Endothelial cell of umbilical vein (primary cell): Measurements from ENCODE around the gene MACROD2. TPM values are rescaled to one million over a fixed set of nuclear protein-coding genes. Genes with fewer than 3 reads are reported as not detected.

Experiments
- BruUV-seq: library from RNA; stranded (reverse); fragments of 400-500 nt; replicated peaks from 2 replicates; lab custom pipeline; 2021; lab: Mats Ljungman, UMichigan
- CTCF ChIA-PET: fragments of 300-600, 350-600 bp; sonication (Branson Sonifier 250); formaldehyde crosslinking; loops from one replicate; lab custom pipeline; 2021; ENCODE audit warnings: antibody characterized with exemption, inconsistent platforms; lab: Charles Lee
- POLR2A ChIA-PET: fragments of 300-600, 350-600 bp; sonication (Branson Sonifier 250); formaldehyde crosslinking; loops from one replicate; lab custom pipeline; 2021; ENCODE audit warnings: antibody characterized with exemption, inconsistent platforms; lab: Charles Lee
- DNase-seq: peaks from one replicate; pipeline ENCODE4 v3.0.0-alpha.2; 2011; ENCODE audit warnings: low read depth, low spot score
- FAIRE-seq: peaks from 2 replicates; lab custom pipeline; 2011; peaks lifted over from hg19 to GRCh38; lab: Jason Lieb, UNC
- H2AFZ ChIP-seq: 2 replicates; pipeline ENCODE4 v1.6.0; 2012; ENCODE audit warnings: low read depth, low read length, control low read depth, inconsistent platforms
- H3K27ac ChIP-seq: 2 replicates; pipeline ENCODE4 v1.5.1; 2011; ENCODE audit warnings: low read depth, mild to moderate bottlenecking, control low read depth, low read length, moderate library complexity; ENCODE audit not compliant: insufficient read depth
- H3K27me3 ChIP-seq, 2 experiments: 2 replicates each; pipeline versions ENCODE4 v1.6.0 to v1.6.1; 2011; ENCODE audit warnings: low read length in 2 of 2, mixed read lengths in 1 of 2; ENCODE audit not compliant: control insufficient read depth in 2 of 2, insufficient read depth in 2 of 2
- H3K36me3 ChIP-seq, 2 experiments: 2 replicates in 1 of 2; 3 replicates in 1 of 2; pipeline ENCODE4 v1.5.1; 2011; ENCODE audit warnings: low read length in 2 of 2, mild to moderate bottlenecking in 1 of 2, moderate library complexity in 1 of 2; ENCODE audit not compliant: control insufficient read depth in 2 of 2, insufficient read depth in 2 of 2; ENCODE audit errors: extremely low read depth in 1 of 2
- H3K4me1 ChIP-seq: 3 replicates; pipeline ENCODE4 v1.5.1; 2011; ENCODE audit warnings: mild to moderate bottlenecking, low read length; ENCODE audit not compliant: control insufficient read depth, insufficient read depth; ENCODE audit errors: extremely low read depth
- H3K4me2 ChIP-seq: 2 replicates; pipeline ENCODE4 v1.6.1; 2011; ENCODE audit warnings: low read length, control low read depth, mixed read lengths; ENCODE audit not compliant: insufficient read depth
- H3K4me3 ChIP-seq, 3 experiments: fragments of 200-600 bp in 1 of 3; sonication (generic), shearing (Covaris generic) in 1 of 3; replicated peaks in 1 of 3; 2 replicates each; pipeline ENCODE4 v1.5.1; 2011 to 2016; ENCODE audit warnings: control low read depth in 3 of 3, low read length in 3 of 3, mild to moderate bottlenecking in 2 of 3, inconsistent platforms in 1 of 3, low read depth in 1 of 3, moderate library complexity in 1 of 3; ENCODE audit not compliant: insufficient read depth in 1 of 3
- H3K79me2 ChIP-seq: 2 replicates; pipeline ENCODE4 v1.6.0; 2012; ENCODE audit warnings: low read length, inconsistent platforms; ENCODE audit not compliant: control insufficient read depth, insufficient read depth
- H3K9ac ChIP-seq: replicated peaks from 2 replicates; pipeline ENCODE3; 2011; ENCODE audit warnings: low read length, control low read depth; ENCODE audit not compliant: insufficient read depth; ENCODE audit errors: extremely low read depth
- H3K9me1 ChIP-seq: replicated peaks from 3 replicates; pipeline ENCODE4 v1.6.0; 2011; ENCODE audit warnings: mild to moderate bottlenecking, low read length; ENCODE audit not compliant: control insufficient read depth, insufficient read depth; ENCODE audit errors: extremely low read depth
- H3K9me3 ChIP-seq: replicated peaks from 2 replicates; pipeline ENCODE4 v1.5.1; 2012; ENCODE audit warnings: low read length, inconsistent platforms; ENCODE audit not compliant: control insufficient read depth, insufficient read depth
- H4K20me1 ChIP-seq: replicated peaks from 2 replicates; pipeline ENCODE3; 2011; ENCODE audit warnings: mild to moderate bottlenecking, low read length; ENCODE audit not compliant: control insufficient read depth, insufficient read depth; ENCODE audit errors: extremely low read depth
- CTCF ChIP-seq, 2 donors: IDR thresholded peaks; 1 replicate in 1 of 2; 2 replicates in 1 of 2; pipeline ENCODE4 v1.5.1; 2011; ENCODE audit warnings: low read length in 2 of 2, mild to moderate bottlenecking in 2 of 2, moderate library complexity in 2 of 2, control low read depth in 1 of 2, inconsistent platforms in 1 of 2, low read depth in 1 of 2; ENCODE audit not compliant: insufficient read depth in 1 of 2; ENCODE audit errors: extremely low read depth in 1 of 2
- EZH2 ChIP-seq: IDR thresholded peaks from 2 replicates; pipeline ENCODE4 v1.6.1; 2012; ENCODE audit warnings: borderline replicate concordance, low read depth, mild to moderate bottlenecking, moderate library complexity, low read length, inconsistent platforms; ENCODE audit not compliant: severe bottlenecking
- FOS ChIP-seq: IDR thresholded peaks from 2 replicates; pipeline ENCODE4 v1.6.1; 2011; ENCODE audit warnings: mild to moderate bottlenecking, low read length, moderate library complexity, borderline replicate concordance; ENCODE audit not compliant: insufficient read depth
- GATA2 ChIP-seq: IDR thresholded peaks from 2 replicates; pipeline ENCODE4 v1.7.0; 2011; ENCODE audit warnings: low read depth, mild to moderate bottlenecking, moderate library complexity, mixed read lengths, low read length; ENCODE audit not compliant: insufficient read length, insufficient read depth
- JUN ChIP-seq: IDR thresholded peaks from 2 replicates; pipeline ENCODE4 v1.6.1; 2011; ENCODE audit warnings: borderline replicate concordance, low read depth; ENCODE audit not compliant: insufficient read length, insufficient read depth
- MAX ChIP-seq: IDR thresholded peaks from 2 replicates; pipeline ENCODE4 v1.6.1; 2011; ENCODE audit not compliant: insufficient read depth, insufficient read length
- MYC ChIP-seq: IDR thresholded peaks from one replicate; pipeline ENCODE4 v1.6.1; 2011; ENCODE audit warnings: mild to moderate bottlenecking, low read depth, low read length
- POLR2A ChIP-seq: IDR thresholded peaks from 2 replicates; pipeline ENCODE4 v1.6.1; 2012; ENCODE audit warnings: low read depth, mild to moderate bottlenecking, control low read depth, low read length
- POLR2AphosphoS5 ChIP-seq: IDR thresholded peaks from 2 replicates; pipeline ENCODE4 v1.6.1; 2012; ENCODE audit warnings: low read depth, mild to moderate bottlenecking, control low read depth, low read length, moderate library complexity; ENCODE audit not compliant: insufficient read depth
- dilution Hi-C: fragments of 300-500 bp; cut with MboI; formaldehyde crosslinking; loops from one replicate; pipeline ENCODE4 v1.15.0; 2019; ENCODE audit warnings: low sequenced_read_pairs; ENCODE audit not compliant: extremely low pct_ligation_motif_present
- intact Hi-C: fragments of 100-400 bp; cut with micrococcal nuclease; formaldehyde crosslinking; loops from one replicate; pipeline ENCODE4 v1.10.0; 2022
- polyA plus RNA-seq, 4 experiments: library from polyadenylated mRNA; depleted of rRNA in 3 of 4; stranded (reverse) in 3 of 4; unstranded in 1 of 4; fragments of >200 nt; gene quantifications; 2 replicates each; pipeline versions ENCODE4 v1.2.1 to v1.2.3, GENCODE V29; 2011 to 2012; ENCODE audit warnings: missing spikeins in 1 of 4
- total RNA-seq: library from RNA; stranded (reverse); gene quantifications from 2 replicates; pipeline ENCODE4 v1.2.3, GENCODE V29; 2021

MACROD2 gene
- total and polyA plus RNA-seq, 2 donors (not counting 3 experiments of a cell fraction or from before 2014, with no cell fraction given): 0.11 to 0.73 TPM

GRCh38 chr20:14295770-14296309 lies 300.5 kb downstream of the MACROD2 start:
- Histone ChIP-seq H3K27ac (no peak overlapping the region), H3K4me3 (no peak overlapping the region), H3K36me3 (no peaks in the 10 kb centered on the region), H4K20me1 (no peaks in the 10 kb centered on the region), H3K4me1 (no peaks in the 10 kb centered on the region), H2AFZ (no peak overlapping the region), H3K9me1 (no peaks in the 10 kb centered on the region), H3K9ac (no peak overlapping the region), H3K9me3 (no peaks in the 10 kb centered on the region), H3K27me3 (no peaks in the 10 kb centered on the region), H3K79me2 (no peaks in the 10 kb centered on the region), H3K4me2 (no peak overlapping the region)
- TF ChIP-seq POLR2AphosphoS5: no peak
- TF ChIP-seq POLR2A: no peak
- no peak for TF ChIP-seq MYC
- no peak for TF ChIP-seq GATA2
- TF ChIP-seq MAX: no peak
- no peak for TF ChIP-seq FOS
- no peak for TF ChIP-seq JUN
- TF ChIP-seq EZH2: no peak
- TF ChIP-seq CTCF (IDR thresholded peaks at IDR 0.05; ENCODE audit: extremely low read depth in 1 of 2, insufficient read depth in 1 of 2, low read depth in 1 of 2, low read length in 2 of 2): no peak
- dilution Hi-C loops (no loop called here), intact Hi-C loops (no loop called here)
- FAIRE-seq: no peak
- POLR2A ChIA-PET: no interaction called here
- DNase-seq: no peak
- CTCF ChIA-PET: no interaction called here
- BruUV-seq: no TSS peak
